Kidney (tissue), 14 donors: ENCODE measurements around the gene MLLT6. TPM values are rescaled to one million over a fixed set of nuclear protein-coding genes. Genes with fewer than 3 reads are reported as not detected.
A peak's percentile ranks its signal among the peaks of the same experiment; 100 is the strongest.

ENCODE experiments used
- DNase-seq, 5 donors: peaks; one replicate each; pipeline ENCODE4 v3.0.0-alpha.2; 2013 to 2020
- FAIRE-seq: peaks from 2 replicates; lab custom pipeline; 2012; peaks lifted over from hg19 to GRCh38; lab: Jason Lieb, UNC
- H3K27ac ChIP-seq, 2 donors: one replicate each; pipeline ENCODE4 v1.7.0; 2013; ENCODE audit warnings: low read depth in 2 of 2, low read length in 2 of 2, inconsistent platforms in 1 of 2
- H3K27me3 ChIP-seq: one replicate; pipeline ENCODE4 v1.7.1; 2013; ENCODE audit warnings: low read length, inconsistent platforms; ENCODE audit not compliant: control insufficient read depth, insufficient read depth
- H3K36me3 ChIP-seq, 3 donors: one replicate each; pipeline versions ENCODE4 v1.7.0 to v1.7.1; 2013; ENCODE audit warnings: low read length in 3 of 3, control low read depth in 1 of 3, inconsistent platforms in 1 of 3; ENCODE audit not compliant: insufficient read depth in 3 of 3, control insufficient read depth in 2 of 3
- H3K4me1 ChIP-seq, 3 donors: one replicate each; pipeline versions ENCODE4 v1.7.0 to v1.7.1; 2013; ENCODE audit warnings: low read length in 3 of 3, inconsistent platforms in 1 of 3, low read depth in 1 of 3; ENCODE audit not compliant: control insufficient read depth in 2 of 3, insufficient read depth in 2 of 3
- H3K4me3 ChIP-seq, 3 donors: one replicate each; pipeline versions ENCODE4 v1.7.0 to v1.8.1; 2013; ENCODE audit warnings: low read length in 3 of 3, control low read depth in 1 of 3, inconsistent platforms in 1 of 3
- H3K9ac ChIP-seq, 3 donors: one replicate each; pipeline versions ENCODE4 v1.7.0 to v1.7.1; 2013; ENCODE audit warnings: low read length in 3 of 3, control low read depth in 1 of 3, inconsistent platforms in 1 of 3
- H3K9me3 ChIP-seq, 3 donors: one replicate each; pipeline versions ENCODE4 v1.7.0 to v1.7.1; 2013; ENCODE audit warnings: low read length in 3 of 3, control low read depth in 1 of 3, inconsistent platforms in 1 of 3; ENCODE audit not compliant: control insufficient read depth in 2 of 3, insufficient read depth in 1 of 3
- intact Hi-C: fragments of 100-400 bp; cut with DNase I; formaldehyde crosslinking; loops from one replicate; pipeline ENCODE4 v1.11.1; 2022
- polyA plus RNA-seq: library from polyadenylated mRNA; stranded (reverse); fragments of 350-450 nt; fragmentation: Illumina TruSeq; extraction: RNeasy Lipid Tissue Mini Kit (QIAGEN cat#74804); gene quantifications from one replicate; pipeline ENCODE4 v1.2.3, GENCODE V29; 2014; ENCODE audit warnings: low read depth, low replicate concordance; ENCODE audit not compliant: insufficient read depth
- total RNA-seq: library from RNA; stranded (reverse); fragmentation: NEBNext Ultra II Directional; extraction: Animal tissue kit (Norgen Biotek cat#: 25700); gene quantifications from one replicate; pipeline ENCODE4 v1.2.1, GENCODE V29; 2021
- TF ChIP-seq, protein P1 (sequence below): IDR thresholded peaks from 3 replicates; pipeline ENCODE4 v1.5.1; 2012; ENCODE audit warnings: mild to moderate bottlenecking, moderate library complexity, borderline replicate concordance; ENCODE audit not compliant: insufficient read depth; ENCODE audit errors: extremely low read depth
- donor health status: control.
- donor health status: control.
- donor health status: control.
- donor health status: control.
- donor health status: control.
- donor health status: DM: yes; HTN: yes; CAD: no.
- donor health status: Normal renal cell carcinoma (clear cell type).

The MLLT6 gene
- total and polyA plus RNA-seq, 2 donors from 2014 or later, result 34.3 to 199 TPM

DNA sequence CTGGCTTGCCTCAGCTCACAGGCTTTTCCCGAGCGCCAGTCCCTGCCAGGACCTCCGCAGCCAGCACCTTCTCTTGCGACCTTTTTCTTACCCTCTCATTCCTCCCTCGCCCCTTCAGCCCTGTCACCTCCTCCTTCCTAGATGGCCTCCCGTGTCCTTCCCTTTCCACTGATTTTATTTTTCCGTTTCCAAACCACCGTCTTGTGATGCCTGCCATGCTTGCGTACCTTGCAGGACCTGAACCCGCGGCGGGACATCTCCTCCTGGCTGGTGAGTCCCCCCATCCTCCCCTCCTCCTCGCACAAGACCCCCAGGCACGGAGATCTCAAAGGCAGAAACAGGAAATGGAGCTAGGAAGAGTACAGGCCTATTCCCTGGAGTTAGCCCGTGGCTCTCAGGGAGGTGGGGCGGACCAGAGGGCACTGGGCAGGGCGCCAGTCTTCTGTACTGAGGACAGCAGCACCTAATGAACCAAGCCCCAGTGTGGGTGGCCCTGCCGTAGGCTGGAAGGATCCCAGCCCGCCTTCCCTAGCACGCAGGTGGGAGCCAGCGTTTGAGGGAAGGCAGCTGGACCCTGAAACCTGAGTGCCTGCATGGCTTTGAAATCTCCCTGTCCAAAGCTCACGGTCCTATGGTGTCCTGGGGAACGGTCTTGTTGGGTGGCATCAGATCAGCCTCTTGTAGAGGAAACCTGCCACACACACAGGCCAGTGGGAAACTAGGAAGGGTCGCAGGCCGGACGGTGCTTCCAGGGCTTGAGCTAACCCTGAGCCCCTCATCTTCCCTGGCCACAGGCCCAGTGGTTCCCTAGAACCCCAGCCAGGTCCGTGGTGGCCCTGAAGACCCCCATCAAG lies 25.7 kb downstream of the MLLT6 start:
- Histone ChIP-seq H3K4me1 (peaks cover 0 to 47% (median 37%) of the 10 kb centered on the region in 3 donors), H3K4me3 (peak overlapping the region; percentile 45 to 94 (median 74)), H3K27ac (peak overlapping the region; percentile 95 to 97), H3K36me3 (peaks cover 2 to 10% (median 3%) of the 10 kb centered on the region in 3 donors), H3K9ac (peak overlapping the region in 2 of 3 donors; percentile 35 to 91), H3K27me3 (no peaks in the 10 kb centered on the region), H3K9me3 (no peaks in the 10 kb centered on the region)
- DNase-seq (peak; percentile 72 to 96 (median 82)), FAIRE-seq (no peak)
- TF ChIP-seq, protein P1, sequence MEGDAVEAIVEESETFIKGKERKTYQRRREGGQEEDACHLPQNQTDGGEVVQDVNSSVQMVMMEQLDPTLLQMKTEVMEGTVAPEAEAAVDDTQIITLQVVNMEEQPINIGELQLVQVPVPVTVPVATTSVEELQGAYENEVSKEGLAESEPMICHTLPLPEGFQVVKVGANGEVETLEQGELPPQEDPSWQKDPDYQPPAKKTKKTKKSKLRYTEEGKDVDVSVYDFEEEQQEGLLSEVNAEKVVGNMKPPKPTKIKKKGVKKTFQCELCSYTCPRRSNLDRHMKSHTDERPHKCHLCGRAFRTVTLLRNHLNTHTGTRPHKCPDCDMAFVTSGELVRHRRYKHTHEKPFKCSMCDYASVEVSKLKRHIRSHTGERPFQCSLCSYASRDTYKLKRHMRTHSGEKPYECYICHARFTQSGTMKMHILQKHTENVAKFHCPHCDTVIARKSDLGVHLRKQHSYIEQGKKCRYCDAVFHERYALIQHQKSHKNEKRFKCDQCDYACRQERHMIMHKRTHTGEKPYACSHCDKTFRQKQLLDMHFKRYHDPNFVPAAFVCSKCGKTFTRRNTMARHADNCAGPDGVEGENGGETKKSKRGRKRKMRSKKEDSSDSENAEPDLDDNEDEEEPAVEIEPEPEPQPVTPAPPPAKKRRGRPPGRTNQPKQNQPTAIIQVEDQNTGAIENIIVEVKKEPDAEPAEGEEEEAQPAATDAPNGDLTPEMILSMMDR, result no peak
- intact Hi-C loops, result loop anchor here (5.0 kb wide), 1 partner anchor 58 kb away; the partner anchor contains the start of gene EPOP

DNA sequence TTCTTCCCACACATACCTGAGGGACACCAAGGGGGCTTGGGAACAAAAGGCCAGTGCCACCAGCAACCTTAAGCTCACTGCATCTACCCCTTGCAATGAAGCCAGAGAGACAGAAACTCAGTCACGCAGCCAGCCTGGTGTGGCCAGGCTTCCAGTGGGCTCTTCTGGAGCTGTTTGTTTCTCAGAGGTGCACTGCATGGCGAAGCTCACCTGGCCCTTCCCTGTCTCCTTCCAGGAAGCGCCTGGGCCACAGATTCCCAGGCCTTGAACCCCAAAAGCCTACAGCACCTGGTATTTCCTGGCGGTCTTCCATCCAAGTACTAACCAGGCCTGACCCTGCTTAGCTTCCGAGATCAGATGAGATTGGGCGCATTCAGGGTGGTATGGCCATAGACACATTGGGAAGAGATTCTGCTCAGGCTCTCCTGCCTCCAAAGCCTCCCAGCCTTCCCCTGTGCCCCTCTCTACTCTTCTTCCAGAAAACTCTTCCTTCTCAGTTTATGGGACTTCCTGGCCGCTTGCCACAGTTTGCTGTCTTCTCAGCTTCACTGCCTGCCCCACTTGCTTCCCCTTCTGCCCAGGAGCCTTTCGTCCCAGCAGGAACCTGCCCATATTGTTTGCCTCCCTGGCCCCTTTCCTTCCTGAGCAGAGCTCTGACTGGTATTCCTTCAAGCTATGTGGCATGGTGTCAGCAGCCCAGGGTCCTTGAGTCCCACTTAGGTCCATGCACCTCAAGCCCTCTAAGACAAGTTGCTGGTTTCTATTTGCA lies 26.6 kb downstream of the MLLT6 start:
- Histone ChIP-seq H3K4me1 (peaks cover 0 to 47% (median 37%) of the 10 kb centered on the region in 3 donors), H3K9ac (peak overlapping the region in 1 of 3 donors; percentile 91), H3K36me3 (peaks cover 2 to 12% (median 3%) of the 10 kb centered on the region in 3 donors), H3K9me3 (no peaks in the 10 kb centered on the region), H3K27ac (peak overlapping the region; percentile 95 to 97), H3K4me3 (peak overlapping the region in 2 of 3 donors; percentile 74 to 94), H3K27me3 (no peaks in the 10 kb centered on the region)
- FAIRE-seq (no peak), DNase-seq (peak in 1 of 5 donors; percentile 40)
- intact Hi-C loops, result loop anchor here (5.0 kb wide), 1 partner anchor 59 kb away; the partner anchor contains the start of gene EPOP
- TF ChIP-seq, protein P1, result no peak

DNA sequence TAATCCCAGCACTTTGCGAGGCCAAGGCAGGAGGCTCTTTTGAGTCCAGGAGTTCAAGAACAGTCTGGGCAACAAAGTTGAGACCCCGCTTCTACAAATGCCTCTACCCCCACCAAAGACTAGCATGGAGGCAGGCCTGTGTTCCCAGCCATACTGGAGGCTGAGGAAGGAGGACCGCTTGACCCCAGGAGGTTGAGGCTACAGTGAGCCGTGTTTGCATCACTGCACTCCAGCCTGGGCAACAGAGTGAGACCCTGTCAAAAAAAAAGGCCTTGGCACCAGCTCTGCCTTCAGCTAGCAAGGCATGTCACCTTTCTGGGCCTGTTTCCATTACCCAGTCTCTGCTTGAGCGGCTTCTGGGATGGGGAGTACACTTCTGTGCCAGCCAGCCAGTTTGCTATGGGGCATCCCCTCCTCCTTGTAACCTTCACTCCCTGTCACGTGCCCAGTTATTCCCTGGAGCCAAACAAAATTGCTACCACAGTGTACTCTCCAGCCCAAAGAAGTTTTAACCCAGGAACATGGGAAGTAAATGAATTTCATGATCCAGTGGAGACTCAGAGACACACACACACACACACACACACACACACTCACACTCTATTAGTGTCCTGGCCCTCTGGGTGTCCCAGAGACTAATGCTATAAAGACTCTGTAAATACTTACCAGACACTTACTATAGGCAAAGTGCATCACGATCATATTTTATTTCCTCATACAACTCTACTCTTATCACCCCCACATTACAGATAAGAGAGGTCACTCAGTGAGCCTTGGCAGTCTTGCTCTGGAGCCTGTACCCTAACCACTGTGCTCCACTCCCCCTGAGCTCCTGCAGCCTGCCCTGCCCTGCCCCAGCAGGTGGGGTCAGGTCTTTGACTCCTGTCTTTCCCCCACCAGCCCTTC lies 27.6 kb downstream of the MLLT6 start:
- peak overlapping the region in 1 of 3 donors; percentile 91 for H3K9ac ChIP-seq
- no peaks in the 10 kb centered on the region for H3K9me3 ChIP-seq
- FAIRE-seq (no peak), DNase-seq (peak in 2 of 5 donors; percentile 47 to 48)
- intact Hi-C loops, result loop anchor here (5.0 kb wide), 1 partner anchor 60 kb away; the partner anchor contains the start of gene EPOP
- TF ChIP-seq, protein P1, result no peak
- H3K4me3 ChIP-seq, result peak overlapping the region in 1 of 3 donors; percentile 94
- no peaks in the 10 kb centered on the region for H3K27me3 ChIP-seq
- peaks cover 2 to 17% (median 8%) of the 10 kb centered on the region in 3 donors for H3K36me3 ChIP-seq
- H3K27ac ChIP-seq, result peak overlapping the region; percentile 95 to 97
- H3K4me1 ChIP-seq, result peaks cover 0 to 47% (median 37%) of the 10 kb centered on the region in 3 donors
